Esophagus mucosa (tissue), 1 donor: Measurements from ENCODE around the gene SEC11C. TPM values are rescaled to one million over a fixed set of nuclear protein-coding genes. Genes with fewer than 3 reads are reported as not detected.

Experiments used
- ATAC-seq: fragments of 200-7000 bp; cut with Tn5 transposase; one replicate; pipeline ENCODE4 v1.9.1; 2020
- total RNA-seq: library from RNA; stranded (reverse); gene quantifications from one replicate; pipeline ENCODE4 v1.2.4, GENCODE V29; 2023
- donor health status: DM: yes; HTN: yes; CAD: no.

SEC11C gene
- total RNA-seq, 1 donor from 2014 or later = 32.6 TPM

GRCh38 chr18:59145055-59145454 is 5.4 kb downstream of the SEC11C start:
- ATAC-seq = no peak

GRCh38 chr18:59148192-59148591 is 8.5 kb downstream of the SEC11C start:
- peak; percentile 55 for ATAC-seq

- ATAC-seq = no peak
These were observed 9.3 kb downstream of the SEC11C start for GRCh38 chr18:59149007-59149406.

- no peak for ATAC-seq
These were observed 9.7 kb downstream of the SEC11C start for GRCh38 chr18:59149416-59149815.

- no peak for ATAC-seq
These were observed 10.6 kb downstream of the SEC11C start for GRCh38 chr18:59150236-59150635.

GRCh38 chr18:59155153-59155552 is 15.5 kb downstream of the SEC11C start:
- no peak for ATAC-seq

DNA sequence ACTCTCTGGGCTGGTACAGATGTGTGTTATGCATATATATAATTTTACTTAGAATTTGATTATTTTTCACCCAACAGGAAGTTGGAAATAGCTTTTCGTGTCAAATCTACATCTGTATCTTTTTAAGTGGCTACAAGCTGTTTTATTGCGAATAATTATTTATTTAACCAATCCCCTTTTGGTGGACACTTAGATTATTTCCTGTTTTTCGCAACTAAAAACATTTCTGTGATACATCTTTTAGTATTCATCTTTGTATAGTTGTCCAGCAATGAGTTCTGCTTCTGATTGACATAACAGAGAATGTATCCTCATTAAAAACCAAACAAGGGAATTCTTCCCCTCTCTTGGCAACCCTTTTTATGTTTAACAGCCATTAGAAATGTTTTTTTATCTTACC is 16.6 kb downstream of the SEC11C start:
- no peak for ATAC-seq

DNA sequence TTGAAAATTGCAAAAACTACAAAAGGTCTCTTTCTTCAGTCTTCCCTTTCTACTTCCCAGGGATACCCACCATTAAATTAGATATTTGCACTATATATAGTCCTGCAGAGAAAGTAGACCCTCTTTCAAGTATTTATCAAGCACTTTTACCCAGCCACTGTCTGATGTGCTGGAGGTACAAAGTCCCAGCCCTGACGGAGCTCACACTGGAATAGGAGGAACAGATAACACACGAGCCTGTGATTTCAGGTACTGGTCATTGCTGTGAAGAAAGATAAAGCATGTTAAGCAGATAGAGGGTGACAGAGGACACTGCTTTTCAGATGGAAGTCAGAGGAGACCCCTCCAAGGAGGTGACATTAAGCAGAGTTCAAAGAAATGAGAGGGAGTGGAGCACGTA is 19.6 kb downstream of the SEC11C start:
- no peak for ATAC-seq

DNA sequence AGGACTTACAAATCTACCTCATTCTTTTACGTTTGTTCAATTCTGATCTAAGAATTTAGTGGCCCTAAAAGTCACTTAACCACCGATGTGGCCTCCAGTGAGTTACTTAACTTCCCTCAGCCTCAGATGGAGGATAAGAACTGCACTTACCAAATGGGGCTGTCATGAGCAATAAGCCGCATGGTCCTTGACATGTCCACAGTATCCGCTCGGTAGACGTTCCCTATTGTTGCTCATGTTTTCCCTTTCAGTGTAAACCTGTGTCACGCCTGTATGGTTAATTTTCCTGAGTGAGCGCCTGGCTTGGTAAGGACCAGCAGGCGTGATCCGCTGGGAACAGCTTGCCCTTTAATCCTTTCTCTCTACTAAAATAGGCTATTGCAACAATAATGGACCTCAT is 20.3 kb downstream of the SEC11C start:
- no peak for ATAC-seq

DNA sequence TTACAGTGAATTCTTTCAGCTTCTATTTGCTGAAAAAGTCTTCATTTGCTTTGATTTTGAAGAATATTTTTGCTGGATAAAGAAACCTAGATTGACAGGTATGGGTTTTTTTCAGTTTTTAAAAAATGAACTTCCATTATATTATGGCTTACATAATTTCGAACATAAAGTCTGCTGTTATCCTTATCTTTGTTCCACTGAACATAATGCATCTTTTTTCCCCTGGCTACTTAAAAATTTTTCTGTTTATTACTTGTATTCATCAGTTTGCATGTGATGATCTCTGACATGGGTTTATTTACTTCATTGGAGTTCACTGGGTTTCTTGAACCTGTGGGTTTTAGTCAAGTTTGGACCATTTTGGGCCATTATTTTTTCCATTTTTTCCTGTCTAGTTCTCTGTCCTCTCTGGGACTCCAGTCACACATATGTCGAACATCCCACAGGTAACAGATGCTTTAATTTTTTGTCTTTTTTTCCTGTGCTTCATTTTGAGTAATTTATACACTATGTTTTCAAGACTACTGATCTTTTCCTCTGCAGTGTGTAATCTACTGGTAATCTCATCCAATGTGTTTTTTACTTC is 33.1 kb downstream of the SEC11C start:
- ATAC-seq = no peak

DNA sequence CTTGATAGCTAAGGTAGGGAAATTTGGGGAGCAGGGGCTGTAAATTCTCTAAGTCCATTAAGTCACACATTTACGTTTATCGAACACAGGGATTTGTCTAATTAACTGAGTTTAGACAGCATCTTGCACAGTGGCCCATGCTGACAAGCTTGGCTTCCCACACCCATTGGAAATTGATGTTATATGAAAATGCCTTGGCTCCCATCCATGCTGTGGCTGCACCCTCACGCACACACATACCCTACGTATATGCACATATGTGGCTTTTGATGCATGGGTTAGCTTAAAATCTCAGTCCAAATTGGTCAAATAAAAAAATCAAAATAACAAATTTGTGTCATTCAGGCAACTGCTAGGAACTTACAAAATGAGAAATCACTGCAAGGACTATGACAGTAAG is 37.8 kb downstream of the SEC11C start:
- no peak for ATAC-seq

DNA sequence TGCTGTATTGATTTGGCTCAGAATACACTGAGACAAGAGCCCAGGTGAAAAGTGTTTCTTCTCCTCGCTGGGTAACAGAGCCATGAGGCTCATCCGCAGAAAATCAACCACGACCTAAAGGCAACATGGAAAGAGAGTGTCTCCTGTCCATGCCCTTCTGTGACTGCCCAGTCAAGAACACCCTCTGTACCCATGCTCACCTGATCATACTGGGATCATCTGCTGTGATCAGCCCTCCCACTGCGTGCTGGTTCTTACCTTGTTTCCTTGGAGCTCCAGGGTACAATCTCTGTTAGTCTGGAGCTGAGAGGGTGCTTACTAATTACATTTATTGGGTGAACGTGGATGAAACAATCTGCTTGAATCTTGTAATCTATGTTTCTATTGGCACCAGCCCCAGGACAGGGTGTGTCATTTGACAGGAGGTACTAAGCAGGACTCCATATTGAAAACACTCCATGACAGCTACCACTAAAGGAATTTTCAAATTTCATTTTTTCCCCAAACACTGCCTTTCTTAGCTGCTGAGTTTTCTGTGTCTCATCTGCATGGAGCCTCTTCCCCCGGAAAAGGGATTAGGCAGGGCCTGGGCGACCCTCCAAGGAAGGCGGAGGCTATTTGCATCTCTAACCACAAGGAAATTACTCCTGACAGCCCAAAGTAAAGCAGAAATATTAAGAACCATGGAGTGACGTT is 40.6 kb downstream of the SEC11C start:
- ATAC-seq = no peak

GRCh38 chr18:59182673-59183072 is 43.0 kb downstream of the SEC11C start:
- no peak for ATAC-seq

GRCh38 chr18:59189008-59189407 is 49.3 kb downstream of the SEC11C start:
- ATAC-seq = no peak

DNA sequence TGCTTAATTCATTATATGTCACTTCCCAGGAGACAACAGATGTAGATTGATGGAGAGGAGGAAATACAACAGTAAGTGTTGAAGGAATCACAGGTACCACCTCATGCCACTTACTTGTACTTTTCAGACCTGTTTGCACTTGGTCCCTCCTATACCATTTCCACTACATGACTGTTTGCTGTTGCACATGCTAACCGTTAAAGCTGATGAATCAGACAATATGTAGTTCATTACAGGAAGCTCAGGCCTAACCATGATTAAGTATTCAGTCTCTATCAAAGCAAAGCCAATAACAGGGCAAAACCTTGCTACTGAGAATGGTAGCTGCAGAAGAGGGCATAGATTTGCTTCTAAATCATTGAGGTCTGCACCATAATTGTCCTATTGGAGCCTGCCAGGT is 50.1 kb downstream of the SEC11C start:
- ATAC-seq = no peak

DNA sequence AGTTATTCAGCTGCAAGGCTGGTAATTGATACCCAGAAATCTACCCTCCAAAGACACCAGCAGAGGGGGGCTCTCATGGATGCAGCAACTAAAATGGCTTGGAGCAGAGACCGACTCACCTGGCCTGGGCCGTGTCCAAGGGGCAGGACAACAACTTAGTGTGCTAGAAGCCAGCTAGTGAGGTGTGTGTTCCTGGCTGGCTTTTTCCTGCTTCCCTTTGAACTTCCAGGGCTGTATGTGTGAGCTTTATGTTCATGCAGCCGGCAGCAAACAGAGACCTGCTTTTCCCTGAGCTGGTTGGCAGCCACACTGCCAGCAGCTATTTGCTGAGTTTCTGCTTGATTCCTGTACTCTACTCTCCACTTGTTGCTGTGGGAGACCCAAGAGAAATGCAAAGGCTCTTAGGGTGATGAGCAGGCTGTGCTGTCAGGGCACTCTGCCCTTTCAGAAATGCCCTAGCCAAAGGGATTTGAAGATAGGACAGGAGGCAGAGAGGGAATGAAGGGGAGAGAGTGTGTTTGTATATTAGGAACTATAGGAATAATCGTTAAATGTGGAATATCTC is 56.6 kb downstream of the SEC11C start:
- no peak for ATAC-seq

GRCh38 chr18:59197636-59198035 is 58.0 kb downstream of the SEC11C start:
- no peak for ATAC-seq

DNA sequence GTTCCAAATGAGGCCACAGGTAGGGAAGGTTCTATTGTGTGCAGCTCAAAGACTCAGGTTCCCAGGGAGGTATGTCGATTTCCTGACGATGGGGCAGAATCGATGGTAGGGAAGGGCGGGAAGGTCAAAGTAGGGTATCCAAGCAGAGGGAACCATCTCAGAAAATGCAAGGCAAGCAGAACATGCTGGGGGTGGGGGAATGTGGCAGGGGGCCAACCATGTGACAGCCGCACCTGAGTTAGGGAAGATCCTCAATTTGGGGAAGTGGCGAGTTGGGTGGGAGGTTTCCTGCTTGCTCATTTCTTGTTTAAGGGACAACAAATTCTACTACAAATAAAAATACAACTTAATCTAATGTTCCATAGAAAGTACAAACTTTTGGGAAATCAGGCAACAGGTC is 58.5 kb downstream of the SEC11C start:
- ATAC-seq = no peak

- ATAC-seq = no peak
These were observed 61.1 kb downstream of the SEC11C start for GRCh38 chr18:59200787-59201186.

GRCh38 chr18:59202258-59202820 is 62.7 kb downstream of the SEC11C start:
- ATAC-seq = no peak

- no peak for ATAC-seq
These were observed 67.8 kb downstream of the SEC11C start for GRCh38 chr18:59207506-59207905.
